GM15510 (cell line): ENCODE measurements around the gene COMMD7.

ENCODE experiments used
- POLR2A ChIP-seq: IDR thresholded peaks from 3 replicates; pipeline ENCODE4 v1.6.1; 2011; ENCODE audit warnings: borderline replicate concordance; ENCODE audit not compliant: insufficient read length; ENCODE audit errors: extremely low read depth

Gene COMMD7

GRCh38 chr20:32707691-32708581 lies 35.3 kb downstream of the COMMD7 start:
- TF ChIP-seq POLR2A = no peak

DNA sequence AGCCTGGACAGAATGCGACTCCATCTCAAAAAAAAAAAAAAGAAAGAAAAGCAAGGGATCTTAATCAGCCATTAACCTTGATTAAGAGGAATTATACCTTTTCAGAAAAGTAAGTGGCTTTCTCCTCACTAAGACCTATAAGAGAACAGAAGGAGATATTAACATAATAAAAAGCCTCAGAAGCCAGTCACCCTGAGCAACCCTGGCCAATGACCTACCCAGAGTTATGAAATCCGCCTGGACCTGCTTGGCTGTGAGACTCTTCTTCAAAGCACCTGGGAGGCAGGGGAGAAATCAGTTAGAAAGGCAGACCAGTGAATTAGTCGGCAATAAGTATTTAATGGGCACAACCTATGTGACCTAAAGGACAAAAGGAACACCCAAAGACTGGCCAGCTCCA lies 36.8 kb downstream of the COMMD7 start:
- TF ChIP-seq POLR2A = no peak

GRCh38 chr20:32702706-32703425 lies 40.4 kb downstream of the COMMD7 start:
- TF ChIP-seq POLR2A = no peak

DNA sequence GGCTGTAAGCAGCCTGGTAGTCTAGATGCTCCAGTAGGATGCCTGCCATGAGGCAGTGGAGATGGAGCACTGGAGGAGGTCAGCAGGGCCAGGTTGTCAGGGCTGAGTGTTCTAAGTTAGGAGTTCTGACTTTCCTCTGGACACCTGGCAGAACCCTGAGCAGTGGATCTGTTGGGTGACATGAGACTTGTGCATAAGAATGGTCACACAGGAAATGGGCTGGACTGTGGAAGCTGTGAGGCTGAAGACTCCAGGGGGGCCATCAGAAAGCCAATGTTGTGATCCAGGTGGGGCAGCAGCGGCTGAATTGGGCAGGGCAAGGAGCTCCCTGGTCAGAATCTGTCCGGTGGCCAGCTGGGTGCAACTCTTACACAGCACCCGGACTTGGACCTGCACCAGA lies 45.7 kb downstream of the COMMD7 start:
- TF ChIP-seq POLR2A = no peak

- TF ChIP-seq POLR2A = no peak
Observed at GRCh38 chr20:32695089-32695488, 48.2 kb downstream of the COMMD7 start.

- TF ChIP-seq POLR2A = no peak
Observed at GRCh38 chr20:32687180-32687532, 56.1 kb downstream of the COMMD7 start.

DNA sequence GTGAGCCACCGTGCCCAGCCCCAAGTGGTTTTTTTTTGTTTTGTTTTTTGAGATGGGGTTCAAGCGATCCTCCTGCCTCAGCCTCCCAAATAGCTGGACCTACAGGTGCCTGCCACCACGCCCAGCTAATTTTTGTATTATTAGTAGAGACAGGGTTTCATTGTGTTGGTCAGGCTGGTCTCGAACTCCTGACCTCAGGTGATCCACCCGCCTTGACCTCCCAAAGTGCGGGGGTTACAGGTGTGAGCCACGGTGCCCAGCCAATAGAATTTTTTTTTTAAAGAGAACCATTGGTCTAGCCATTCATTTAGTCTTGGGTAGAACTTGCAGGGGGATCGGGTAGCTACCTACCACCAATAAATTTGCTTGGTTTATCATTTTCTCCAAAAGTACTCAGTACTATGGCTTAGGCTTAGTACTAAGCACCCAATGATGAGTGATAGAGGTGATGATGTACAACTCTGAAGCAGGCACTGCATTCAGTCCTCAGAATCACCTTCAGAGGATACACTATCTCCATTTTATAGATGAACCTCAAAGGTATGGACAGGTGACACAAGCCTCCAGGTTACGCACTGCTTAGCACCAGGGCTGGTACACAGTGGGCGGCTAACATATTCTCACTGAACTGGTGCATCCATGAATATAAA lies 56.6 kb downstream of the COMMD7 start:
- TF ChIP-seq POLR2A = no peak

DNA sequence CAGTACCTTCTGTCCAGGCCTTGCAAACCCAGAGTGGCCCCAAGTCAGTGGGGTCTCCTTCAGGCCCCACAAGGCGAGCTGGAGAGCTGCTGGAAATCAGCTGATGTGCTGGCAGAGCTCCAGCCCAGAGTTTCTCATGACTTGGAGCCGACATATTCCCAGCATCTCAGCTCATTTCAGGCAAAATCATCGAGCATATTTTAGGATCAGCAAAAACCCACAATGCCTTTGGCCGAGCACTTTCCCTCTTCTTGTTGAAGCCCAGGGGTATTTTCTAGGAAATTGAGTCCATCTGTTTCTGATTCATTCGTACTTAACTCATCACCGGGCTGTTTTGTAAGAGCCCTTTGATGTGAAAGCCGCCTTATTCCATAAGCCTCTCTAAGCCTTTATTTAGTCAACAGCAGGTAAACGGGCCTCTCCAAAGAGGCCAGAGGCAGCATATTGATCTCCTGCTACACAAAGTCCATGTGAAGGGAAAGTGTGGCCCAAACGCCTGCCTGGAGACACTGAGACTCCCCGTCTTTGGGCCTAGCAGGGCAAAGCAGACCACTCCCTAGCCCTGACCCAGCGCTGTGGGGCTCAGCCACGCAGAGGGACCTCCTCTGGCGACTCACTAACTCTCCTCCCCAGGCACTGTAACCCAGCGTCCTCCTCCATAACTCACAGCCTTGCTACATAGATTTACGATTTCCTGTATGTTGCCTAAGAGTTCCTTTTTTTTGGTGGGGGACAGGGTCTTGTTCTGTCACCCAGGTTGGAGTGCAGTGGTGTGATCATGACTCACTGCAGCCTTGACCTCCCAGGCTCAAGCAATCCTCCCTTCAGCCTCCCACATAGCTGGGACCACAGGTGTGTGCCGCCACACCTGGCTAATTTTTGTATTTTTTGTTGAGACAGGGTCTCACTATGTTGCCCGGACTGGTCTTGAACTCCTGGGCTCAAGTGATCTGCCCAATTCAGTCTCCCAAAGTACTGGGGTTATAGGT lies 57.4 kb downstream of the COMMD7 start:
- no peak for TF ChIP-seq POLR2A

- TF ChIP-seq POLR2A = no peak
Observed at GRCh38 chr20:32682508-32682987, 60.7 kb downstream of the COMMD7 start.

DNA sequence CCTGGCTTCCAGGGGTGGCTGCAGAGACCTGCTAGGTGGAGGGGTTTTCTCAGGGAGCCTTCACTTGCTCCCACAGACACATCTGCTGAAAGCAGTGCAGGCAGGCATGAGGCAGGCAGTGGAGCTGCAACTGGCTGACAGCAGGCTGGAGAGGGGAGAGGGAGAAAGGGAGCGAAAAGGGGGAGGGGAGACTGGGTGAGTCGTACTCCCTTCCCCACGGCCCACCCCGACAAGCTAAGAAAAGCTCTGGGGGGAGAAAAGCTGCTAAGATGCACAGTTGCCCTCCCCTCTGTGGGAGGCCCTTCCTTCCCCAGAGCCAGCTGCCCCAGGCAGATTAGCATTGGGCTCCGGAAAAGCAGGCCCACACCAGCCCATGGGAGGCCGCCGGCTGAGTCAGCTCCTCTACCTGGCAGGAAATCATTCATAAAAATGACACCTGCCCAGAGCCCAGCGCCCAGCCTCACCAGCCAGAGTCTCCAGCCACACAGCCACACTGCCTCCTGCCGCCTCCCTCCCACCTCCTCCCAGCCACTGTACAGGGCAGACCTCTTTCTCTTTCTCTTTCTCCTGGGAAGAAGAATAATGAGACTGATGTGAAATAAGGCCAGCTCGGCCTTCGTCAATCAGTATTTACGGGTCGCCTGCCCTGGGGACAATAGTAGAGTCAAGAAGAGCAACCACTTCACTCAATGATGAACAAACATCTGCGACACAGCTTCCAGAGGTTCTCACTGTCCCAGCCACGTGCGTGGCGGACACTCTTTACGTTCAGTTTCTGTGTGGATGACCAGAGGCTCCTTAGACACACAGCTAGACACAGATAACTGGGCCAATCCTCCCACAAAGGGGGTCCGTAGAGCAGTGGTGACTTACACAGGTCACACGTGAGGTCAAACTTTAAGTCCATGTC lies 61.8 kb downstream of the COMMD7 start:
- no peak for TF ChIP-seq POLR2A

DNA sequence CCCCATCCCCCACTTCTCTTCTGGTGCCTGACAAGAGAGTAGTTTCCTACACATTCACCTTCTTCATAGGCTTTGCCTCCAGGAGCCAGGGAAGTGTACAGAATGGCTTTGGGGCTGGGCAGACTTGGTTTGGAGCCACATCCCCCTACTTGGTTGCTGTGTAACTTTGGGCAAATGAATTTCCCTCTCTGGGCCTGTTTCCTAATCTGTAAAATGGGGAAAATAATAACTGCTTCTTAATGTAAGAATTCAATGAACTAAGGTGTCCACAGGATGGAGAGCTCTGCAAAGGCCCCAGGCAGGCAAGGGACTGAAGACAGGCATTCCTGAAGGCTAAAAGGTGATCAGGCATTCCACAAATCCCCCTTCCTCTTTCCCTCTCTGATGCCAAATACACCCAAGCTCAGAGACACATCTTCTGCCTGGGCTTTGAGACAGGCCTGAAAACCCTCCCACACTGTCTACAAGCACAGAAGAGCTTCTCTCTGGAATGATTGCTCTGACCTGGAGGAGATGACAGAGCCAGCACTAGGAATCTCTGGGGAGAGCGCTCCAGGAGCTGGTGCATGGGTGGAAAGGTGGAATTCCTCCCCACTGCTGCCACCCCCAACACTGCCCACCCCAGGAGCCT lies 62.6 kb downstream of the COMMD7 start:
- no peak for TF ChIP-seq POLR2A

DNA sequence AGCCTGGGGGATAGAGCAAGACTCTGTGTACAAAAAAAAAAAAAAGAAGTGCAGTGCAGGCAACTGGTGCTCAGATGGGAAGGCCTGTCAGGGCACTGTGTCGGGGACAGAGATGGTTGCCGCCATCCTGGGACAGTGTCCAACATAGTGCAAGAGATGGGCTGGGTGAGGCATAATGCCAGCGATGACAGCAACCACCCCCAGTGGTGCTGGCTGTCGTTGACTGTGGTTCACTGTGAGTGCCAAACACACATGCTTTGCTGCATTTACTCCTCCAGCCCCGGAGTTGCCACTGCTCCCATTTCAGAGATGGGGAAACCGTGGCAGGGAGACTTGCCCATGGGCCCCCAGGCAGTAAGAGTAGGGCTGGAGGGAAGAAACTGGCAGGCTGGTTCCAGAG lies 64.3 kb downstream of the COMMD7 start:
- no peak for TF ChIP-seq POLR2A
